ENCODE data around the gene REG3G.
"Not testable (repeated sequence)": the region's sequence is repeated elsewhere in the genome, so short reads cannot be mapped to it uniquely, and the experiment has no call there.

Gene REG3G

DNA sequence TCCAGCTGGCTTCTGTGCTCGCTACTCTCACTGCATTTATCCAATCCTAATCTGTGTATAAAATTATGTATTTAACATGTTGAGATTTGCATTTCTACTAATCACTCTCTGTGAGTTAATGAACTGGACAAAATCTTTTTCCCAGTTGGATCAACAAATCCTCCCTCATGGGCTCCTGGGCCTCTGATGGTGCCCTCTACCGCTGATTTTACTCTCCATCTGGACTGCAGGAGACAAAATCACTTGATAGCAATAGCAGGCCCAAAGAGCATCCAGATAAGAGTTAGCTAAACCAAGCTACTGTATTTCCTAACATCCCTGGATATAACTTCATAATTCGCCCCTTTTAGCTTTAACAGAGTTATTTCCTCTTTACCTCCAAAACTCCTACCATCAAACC is 14.4 kb downstream of the REG3G start:
- no peak for DNase-seq

DNA sequence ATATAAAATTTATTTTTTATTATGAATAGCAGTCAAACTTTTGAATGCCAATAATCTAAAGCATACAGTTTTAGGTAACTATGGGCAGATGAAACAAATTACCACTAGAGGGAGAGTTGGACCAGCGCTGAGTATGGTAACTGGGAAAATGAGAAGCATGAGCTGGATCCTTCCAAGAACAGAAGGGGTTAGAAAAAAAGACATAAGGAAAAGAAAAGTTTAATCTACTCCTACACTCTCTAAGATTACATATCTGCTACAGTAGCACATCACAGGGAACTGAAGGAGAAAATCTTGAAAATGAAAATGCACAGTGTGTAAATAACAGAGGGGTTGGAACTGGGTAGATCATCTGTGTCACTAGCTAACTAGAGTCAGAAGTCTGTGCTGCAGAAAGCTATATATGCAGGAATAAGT is 15.5 kb downstream of the REG3G start:
- no peak for DNase-seq

DNA sequence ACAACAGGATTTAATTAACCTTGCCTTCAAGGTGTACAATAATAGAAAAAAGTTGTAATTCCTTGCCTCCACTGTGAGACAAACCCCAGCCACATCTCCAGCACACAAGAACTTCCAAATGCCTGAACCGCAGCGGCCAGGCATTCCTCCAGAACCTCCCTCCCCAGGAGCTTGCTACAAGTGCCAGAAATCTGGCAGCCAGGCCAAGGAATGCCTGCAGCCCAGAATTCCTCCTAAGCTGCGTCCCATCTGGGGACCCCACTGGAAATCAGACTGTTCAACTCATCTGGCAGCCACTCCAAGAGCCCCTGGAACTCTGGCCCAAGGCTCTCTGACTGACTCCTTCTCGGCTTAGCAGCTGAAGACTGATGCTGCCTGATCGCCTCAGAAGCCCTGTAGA is 28.0 kb downstream of the REG3G start:
- not testable (repeated sequence) for DNase-seq

DNA sequence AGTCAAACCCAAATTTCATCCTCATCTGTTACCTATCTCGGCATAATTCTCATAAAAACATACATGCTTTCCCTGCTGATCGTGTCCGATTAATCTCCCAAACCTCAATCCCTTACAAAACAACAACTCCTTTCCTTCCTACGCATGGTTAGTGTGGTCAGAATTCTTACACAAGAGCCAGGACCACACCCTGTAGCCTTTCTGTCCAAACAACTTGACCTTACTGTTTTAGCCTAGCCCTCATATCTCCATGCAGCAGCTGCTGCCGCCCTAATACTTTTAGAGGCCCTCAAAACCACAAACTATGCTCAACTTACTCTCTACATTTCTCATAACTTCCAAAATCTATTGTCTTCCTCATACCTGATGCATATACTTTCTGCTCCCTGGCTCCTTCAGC is 29.3 kb downstream of the REG3G start:
- DNase-seq = not testable (repeated sequence)

DNA sequence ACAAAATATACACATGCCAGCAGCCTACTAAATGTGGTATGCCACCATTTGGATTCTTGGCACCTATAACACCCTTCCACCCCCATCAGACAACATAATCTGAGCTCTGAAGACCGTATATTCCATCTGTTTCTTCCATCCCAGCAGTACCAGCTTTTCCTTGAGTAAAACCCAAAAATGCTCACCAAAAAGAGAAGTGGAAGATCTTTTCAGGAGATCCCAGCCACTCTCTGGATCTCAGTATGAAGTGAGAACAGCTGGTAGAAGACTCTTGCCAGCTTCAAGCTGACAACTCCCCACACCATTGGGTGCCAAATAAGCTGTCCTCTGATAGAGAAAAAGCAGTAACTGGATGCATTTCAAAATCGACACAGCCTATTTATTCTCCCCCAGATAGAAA is 39.7 kb downstream of the REG3G start:
- no peak for DNase-seq

DNA sequence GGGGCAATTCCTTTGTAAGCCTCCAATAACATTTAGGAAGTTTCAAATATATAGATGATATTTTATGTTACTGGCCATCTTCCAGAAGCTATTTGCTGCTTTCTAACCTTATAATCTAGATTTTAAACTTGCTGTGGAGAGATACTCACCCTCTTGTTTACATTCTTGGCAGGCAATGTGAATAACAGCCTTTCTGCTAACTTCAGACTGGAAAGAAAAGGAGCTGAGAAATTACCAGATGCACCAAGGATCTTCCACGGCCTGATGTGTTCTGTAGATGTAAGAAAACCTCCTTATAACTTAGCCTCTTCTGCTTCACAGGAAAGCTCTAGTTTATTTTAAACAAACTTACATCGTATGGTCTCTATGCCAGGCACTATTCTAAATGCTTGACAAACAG is 45.6 kb downstream of the REG3G start:
- no peak for DNase-seq
